ENCODE data around the gene CHST11. TPM values are rescaled to one million over a fixed set of nuclear protein-coding genes. Genes with fewer than 3 reads are reported as not detected.

The CHST11 gene
- total and polyA plus RNA-seq, 2 of the 4 experiments (the other 2 are of a cell fraction): 1.4 to 2.7 TPM

GRCh38 chr12:104737791-104738301 lies 281.1 kb downstream of the CHST11 start:
- no peaks in the 10 kb centered on the region for H3K9me3 ChIP-seq (ENCODE audit: control insufficient read depth, insufficient read depth, low read length)
- dilution Hi-C loops (cut with HindIII; ENCODE audit: low sequenced_read_pairs, unreplicated experiment) (no loop called here), intact Hi-C loops (cut with micrococcal nuclease) (no loop called here), in situ Hi-C loops (cut with MboI; ENCODE audit: low sequenced_read_pairs) (no loop called here)
- ATAC-seq (ENCODE audit: low read depth): no peak
- no peaks in the 10 kb centered on the region; the same call in 1 of the 2 replicates for H3K4me1 ChIP-seq (ENCODE audit: control insufficient read depth, insufficient read depth, low read length)
- no peak overlapping the region for H3K27ac ChIP-seq (ENCODE audit: insufficient read depth, low read length)
- no peak overlapping the region for H4K5ac ChIP-seq (ENCODE audit: low read depth, low read length)
- no peaks in the 10 kb centered on the region for H3K79me1 ChIP-seq (ENCODE audit: low read depth in 1 of 2, low read length in 2 of 2)
- POLR2A ChIA-PET (ENCODE audit: unreplicated experiment): no interaction called here
- no peak for DNase-seq
- H2AK5ac ChIP-seq (ENCODE audit: low read depth, low read length): no peak overlapping the region
- H2BK15ac ChIP-seq (ENCODE audit: low read depth, low read length): no peak overlapping the region
- H4K20me1 ChIP-seq (ENCODE audit: insufficient read depth, low read length): no peaks in the 10 kb centered on the region; the same call in 1 of the 2 replicates
- CTCF ChIA-PET: no interaction called here
- H4K8ac ChIP-seq (ENCODE audit: low read depth in 2 of 2, low read length in 2 of 2): no peak overlapping the region
- H2AFZ ChIP-seq (replicated peaks; ENCODE audit: low read length, poor library complexity): no peak overlapping the region
- TF ChIP-seq POLR2A (IDR thresholded peaks at IDR 0.05; ENCODE audit: low read depth, low read length): no peak
- TF ChIP-seq, protein P1, sequence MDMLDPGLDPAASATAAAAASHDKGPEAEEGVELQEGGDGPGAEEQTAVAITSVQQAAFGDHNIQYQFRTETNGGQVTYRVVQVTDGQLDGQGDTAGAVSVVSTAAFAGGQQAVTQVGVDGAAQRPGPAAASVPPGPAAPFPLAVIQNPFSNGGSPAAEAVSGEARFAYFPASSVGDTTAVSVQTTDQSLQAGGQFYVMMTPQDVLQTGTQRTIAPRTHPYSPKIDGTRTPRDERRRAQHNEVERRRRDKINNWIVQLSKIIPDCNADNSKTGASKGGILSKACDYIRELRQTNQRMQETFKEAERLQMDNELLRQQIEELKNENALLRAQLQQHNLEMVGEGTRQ (IDR thresholded peaks at IDR 0.05; ENCODE audit: low read depth, low read length): no peak
- H3K4me2 ChIP-seq (ENCODE audit: low read depth, low read length): no peak overlapping the region
- no peak overlapping the region for H3K4me3 ChIP-seq (ENCODE audit: insufficient read depth, low read depth, low read length)
- H3K56ac ChIP-seq (ENCODE audit: extremely low read depth, insufficient read depth, low read length): no peak overlapping the region
- H3K14ac ChIP-seq (replicated peaks; ENCODE audit: low read depth, low read length): no peak overlapping the region
- no peaks in the 10 kb centered on the region for H3K36me3 ChIP-seq (ENCODE audit: control insufficient read depth, insufficient read depth, low read length)
- H4K91ac ChIP-seq (ENCODE audit: insufficient read depth, low read depth, low read length): no peak overlapping the region
- H3K4ac ChIP-seq (ENCODE audit: low read depth, low read length): no peak overlapping the region
- H3K18ac ChIP-seq (ENCODE audit: low read depth, low read length): no peak overlapping the region
- no peak overlapping the region for H3K23ac ChIP-seq (ENCODE audit: low read depth, low read length)
- no peak overlapping the region for H2BK5ac ChIP-seq (ENCODE audit: low read depth, low read length, poor library complexity, severe bottlenecking)
- no peak overlapping the region for H2AK9ac ChIP-seq (replicated peaks; ENCODE audit: low read depth, low read length, poor library complexity)
- 60% methylated on average over 4 of the region's 13 CpGs; no CpG with 5 or more reads in 1 of the 2 experiments for WGBS, 2 experiments (ENCODE audit: extremely low coverage in 2 of 2, insufficient read length in 1 of 2)
- peaks cover 12% of the 10 kb centered on the region for H3K27me3 ChIP-seq (ENCODE audit: control insufficient read depth, insufficient read depth, low read length)
- peaks cover 3% of the 10 kb centered on the region; the same call in 1 of the 2 replicates for H3K9me1 ChIP-seq (ENCODE audit: insufficient read depth, low read length)
- H2BK20ac ChIP-seq (ENCODE audit: low read depth, low read length): no peak overlapping the region
- BruUV-seq (replicated peaks): no TSS peak
- no peak overlapping the region for H2BK120ac ChIP-seq (ENCODE audit: low read depth, low read length)
- H3K9ac ChIP-seq (ENCODE audit: low read depth, low read length): no peak overlapping the region
